Measurements from ENCODE around the gene RUNX2.

GRCh38 chr6:45599053-45599452 lies 270.9 kb downstream of the RUNX2 start:
- TF ChIP-seq BACH2 (CRISPR knock-in tag; IDR thresholded peaks at IDR 0.05; ENCODE audit: borderline replicate concordance) (no peak), ZFP3 (CRISPR knock-in tag; IDR thresholded peaks at IDR 0.05) (no peak), CSDC2 (CRISPR knock-in tag; IDR thresholded peaks at IDR 0.05) (no peak), PATZ1 (CRISPR knock-in tag; IDR thresholded peaks at IDR 0.05; ENCODE audit: borderline replicate concordance) (no peak), ESRRG (CRISPR knock-in tag; IDR thresholded peaks at IDR 0.05) (no peak), RARB (CRISPR knock-in tag; IDR thresholded peaks at IDR 0.05) (no peak), PPARA (CRISPR knock-in tag; IDR thresholded peaks at IDR 0.05; ENCODE audit: borderline replicate concordance) (no peak), ZFP30 (CRISPR knock-in tag; IDR thresholded peaks at IDR 0.05) (no peak), ARNTL (CRISPR knock-in tag; IDR thresholded peaks at IDR 0.05; ENCODE audit: borderline replicate concordance, low read depth) (no peak)
